Activated T-helper 17 cell treated with anti-CD3 and anti-CD28 coated beads, Interleukin-2, amount 50 U/mL, for 72 hours (primary cell): Measurements from ENCODE around the gene CLPSL1. TPM values are rescaled to one million over a fixed set of nuclear protein-coding genes. Genes with fewer than 3 reads are reported as not detected.

Experiments
- ATAC-seq: fragments of 150-1000 bp; cut with Tn5 transposase; replicated peaks from 2 replicates; pipeline ENCODE4 v1.10.0; 2021; ENCODE audit warnings: mild to moderate bottlenecking, moderate library complexity
- H3K27ac Mint-ChIP-seq: one replicate; pipeline ENCODE4 v1.8.0; 2022; ENCODE audit warnings: mixed read lengths
- H3K27me3 Mint-ChIP-seq: one replicate; pipeline ENCODE4 v1.8.0; 2022; ENCODE audit warnings: mixed read lengths
- H3K36me3 Mint-ChIP-seq: one replicate; pipeline ENCODE4 v1.8.0; 2022; ENCODE audit warnings: low read depth, mild to moderate bottlenecking, mixed read lengths
- H3K4me1 Mint-ChIP-seq: one replicate; pipeline ENCODE4 v1.8.0; 2022; ENCODE audit warnings: mixed read lengths
- H3K4me3 Mint-ChIP-seq: one replicate; pipeline ENCODE4 v1.8.0; 2022; ENCODE audit warnings: mild to moderate bottlenecking, mixed read lengths
- H3K9me3 Mint-ChIP-seq: one replicate; pipeline ENCODE4 v1.8.0; 2022; ENCODE audit warnings: mixed read lengths
- total RNA-seq, 2 donors: library from RNA; stranded (reverse); gene quantifications; one replicate each; pipeline ENCODE4 v1.2.3, GENCODE V29; 2022

The CLPSL1 gene
- total RNA-seq, 2 donors from 2014 or later = not detected

- H3K9me3 Mint-ChIP-seq = no peaks in the 10 kb centered on the region
- peak overlapping the region; percentile 55 for H3K4me3 Mint-ChIP-seq
- H3K27ac Mint-ChIP-seq = no peak overlapping the region
- ATAC-seq = no peak
- H3K27me3 Mint-ChIP-seq = peaks cover 23% of the 10 kb centered on the region
- H3K4me1 Mint-ChIP-seq = no peaks in the 10 kb centered on the region
- H3K36me3 Mint-ChIP-seq = no peaks in the 10 kb centered on the region
These were observed 3.3 kb upstream of the CLPSL1 start for GRCh38 chr6:35777356-35778102.

GRCh38 chr6:35778437-35778836 lies 2.4 kb upstream of the CLPSL1 start:
- no peaks in the 10 kb centered on the region for H3K36me3 Mint-ChIP-seq
- H3K27ac Mint-ChIP-seq = no peak overlapping the region
- H3K4me3 Mint-ChIP-seq = no peak overlapping the region
- H3K27me3 Mint-ChIP-seq = peaks cover 23% of the 10 kb centered on the region
- no peaks in the 10 kb centered on the region for H3K9me3 Mint-ChIP-seq
- H3K4me1 Mint-ChIP-seq = no peaks in the 10 kb centered on the region
- no peak for ATAC-seq

GRCh38 chr6:35781290-35781689 lies 471 bp downstream of the CLPSL1 start:
- H3K4me1 Mint-ChIP-seq = no peaks in the 10 kb centered on the region
- peaks cover 26% of the 10 kb centered on the region for H3K27me3 Mint-ChIP-seq
- no peaks in the 10 kb centered on the region for H3K9me3 Mint-ChIP-seq
- H3K27ac Mint-ChIP-seq = no peak overlapping the region
- no peak overlapping the region for H3K4me3 Mint-ChIP-seq
- ATAC-seq = no peak
- H3K36me3 Mint-ChIP-seq = no peaks in the 10 kb centered on the region

- H3K4me1 Mint-ChIP-seq = no peaks in the 10 kb centered on the region
- no peaks in the 10 kb centered on the region for H3K36me3 Mint-ChIP-seq
- peaks cover 28% of the 10 kb centered on the region for H3K27me3 Mint-ChIP-seq
These were observed 1.6 kb downstream of the CLPSL1 start for GRCh38 chr6:35782424-35782823.

GRCh38 chr6:35784200-35784599 lies 3.4 kb downstream of the CLPSL1 start:
- H3K27me3 Mint-ChIP-seq = peaks cover 38% of the 10 kb centered on the region
- H3K4me1 Mint-ChIP-seq = no peaks in the 10 kb centered on the region
- no peaks in the 10 kb centered on the region for H3K9me3 Mint-ChIP-seq
- no peak overlapping the region for H3K4me3 Mint-ChIP-seq
- H3K36me3 Mint-ChIP-seq = no peaks in the 10 kb centered on the region
- no peak overlapping the region for H3K27ac Mint-ChIP-seq
- ATAC-seq = no peak

More at GRCh38 chr6:35782424-35782823, 1.6 kb downstream of the CLPSL1 start:
- ATAC-seq = no peak
- H3K9me3 Mint-ChIP-seq = no peaks in the 10 kb centered on the region
- no peak overlapping the region for H3K4me3 Mint-ChIP-seq
- H3K27ac Mint-ChIP-seq = no peak overlapping the region

GRCh38 chr6:35786272-35786671 lies 5.5 kb downstream of the CLPSL1 start:
- Mint-ChIP-seq H3K9me3 (no peaks in the 10 kb centered on the region), H3K4me1 (no peaks in the 10 kb centered on the region), H3K4me3 (no peak overlapping the region), H3K36me3 (no peaks in the 10 kb centered on the region), H3K27ac (no peak overlapping the region), H3K27me3 (peaks cover 42% of the 10 kb centered on the region)
- no peak for ATAC-seq

GRCh38 chr6:35786810-35787209 lies 6.0 kb downstream of the CLPSL1 start:
- Mint-ChIP-seq H3K27me3 (peaks cover 40% of the 10 kb centered on the region), H3K36me3 (no peaks in the 10 kb centered on the region), H3K4me3 (no peak overlapping the region), H3K9me3 (no peaks in the 10 kb centered on the region), H3K4me1 (no peaks in the 10 kb centered on the region), H3K27ac (no peak overlapping the region)
- no peak for ATAC-seq

- no peak overlapping the region for H3K4me3 Mint-ChIP-seq
- H3K27ac Mint-ChIP-seq = no peak overlapping the region
- ATAC-seq = no peak
- H3K27me3 Mint-ChIP-seq = peaks cover 35% of the 10 kb centered on the region
- no peaks in the 10 kb centered on the region for H3K9me3 Mint-ChIP-seq
- H3K4me1 Mint-ChIP-seq = no peaks in the 10 kb centered on the region
- no peaks in the 10 kb centered on the region for H3K36me3 Mint-ChIP-seq
These were observed 6.7 kb downstream of the CLPSL1 start for GRCh38 chr6:35787266-35788218.

- Mint-ChIP-seq H3K36me3 (no peaks in the 10 kb centered on the region), H3K27me3 (peaks cover 36% of the 10 kb centered on the region), H3K4me1 (no peaks in the 10 kb centered on the region), H3K4me3 (no peak overlapping the region), H3K9me3 (no peaks in the 10 kb centered on the region), H3K27ac (no peak overlapping the region)
- ATAC-seq = no peak
These were observed 7.7 kb downstream of the CLPSL1 start for GRCh38 chr6:35788423-35788982.

GRCh38 chr6:35790683-35791082 lies 9.9 kb downstream of the CLPSL1 start:
- Mint-ChIP-seq H3K27ac (no peak overlapping the region), H3K9me3 (no peaks in the 10 kb centered on the region), H3K36me3 (no peaks in the 10 kb centered on the region), H3K27me3 (peaks cover 37% of the 10 kb centered on the region), H3K4me1 (no peaks in the 10 kb centered on the region), H3K4me3 (no peak overlapping the region)
- no peak for ATAC-seq

- Mint-ChIP-seq H3K27ac (no peak overlapping the region), H3K4me1 (no peaks in the 10 kb centered on the region), H3K4me3 (no peak overlapping the region), H3K9me3 (no peaks in the 10 kb centered on the region), H3K27me3 (peaks cover 17% of the 10 kb centered on the region), H3K36me3 (no peaks in the 10 kb centered on the region)
- no peak for ATAC-seq
These were observed 14.0 kb downstream of the CLPSL1 start for GRCh38 chr6:35794536-35795452.

- Mint-ChIP-seq H3K27me3 (peaks cover 13% of the 10 kb centered on the region), H3K36me3 (no peaks in the 10 kb centered on the region), H3K4me3 (no peak overlapping the region), H3K9me3 (no peaks in the 10 kb centered on the region), H3K4me1 (no peaks in the 10 kb centered on the region), H3K27ac (peak overlapping the region; percentile 54)
- ATAC-seq = no peak
These were observed 14.7 kb downstream of the CLPSL1 start for GRCh38 chr6:35795453-35796071.

- H3K27me3 Mint-ChIP-seq = peaks cover 12% of the 10 kb centered on the region
- peak overlapping the region; percentile 54 for H3K27ac Mint-ChIP-seq
- no peaks in the 10 kb centered on the region for H3K4me1 Mint-ChIP-seq
- peak; percentile 52 for ATAC-seq
- no peaks in the 10 kb centered on the region for H3K9me3 Mint-ChIP-seq
- no peak overlapping the region for H3K4me3 Mint-ChIP-seq
- no peaks in the 10 kb centered on the region for H3K36me3 Mint-ChIP-seq
These were observed 15.4 kb downstream of the CLPSL1 start for GRCh38 chr6:35796236-35796635.
